Colonic mucosa (tissue), 4 donors: Measurements from ENCODE around the gene TUG1. TPM values are rescaled to one million over a fixed set of nuclear protein-coding genes. Genes with fewer than 3 reads are reported as not detected.

ENCODE experiments used
- DNase-seq: peaks from one replicate; pipeline ENCODE4 v3.0.0-alpha.2; 2020
- H3K27ac ChIP-seq: fragments of 200-600 bp; one replicate; pipeline ENCODE4 v1.8.0; 2021
- H3K27me3 ChIP-seq: fragments of 200-600 bp; one replicate; pipeline ENCODE4 v1.8.0; 2021
- H3K36me3 ChIP-seq: fragments of 200-600 bp; one replicate; pipeline ENCODE4 v1.8.0; 2021
- H3K4me1 ChIP-seq: fragments of 200-600 bp; one replicate; pipeline ENCODE4 v1.8.0; 2021; ENCODE audit warnings: mild to moderate bottlenecking
- H3K4me3 ChIP-seq: fragments of 200-600 bp; one replicate; pipeline ENCODE4 v1.8.0; 2021
- H3K9ac ChIP-seq, 2 donors: one replicate each; pipeline ENCODE4 v1.7.0; 2013; ENCODE audit warnings: control low read depth in 2 of 2, low read depth in 2 of 2, low read length in 2 of 2
- H3K9me3 ChIP-seq: fragments of 200-600 bp; one replicate; pipeline ENCODE4 v1.8.0; 2021
- CTCF ChIP-seq: fragments of 200-600 bp; IDR thresholded peaks from one replicate; pipeline ENCODE4 v1.8.0; 2022; ENCODE audit warnings: antibody characterized with exemption, mild to moderate bottlenecking
- intact Hi-C: fragments of 100-400 bp; cut with DNase I; formaldehyde crosslinking; loops from one replicate; pipeline ENCODE4 v1.14.1; 2022
- total RNA-seq, 2 donors: library from RNA; stranded (reverse); fragmentation: NEBNext Ultra II Directional in 1 of 2; extraction: Animal tissue kit (Norgen Biotek cat#: 25700) in 1 of 2; gene quantifications; one replicate each; pipeline ENCODE4 v1.2.1, GENCODE V29; 2021
- donor health status: healthy.
- donor health status: DM: no; HTN: no; CAD: no.
- donor health status: DM: no; HTN: no; CAD: no.

Gene TUG1
- total RNA-seq, 2 donors from 2014 or later: 63.0 to 66.6 TPM

GRCh38 chr22:30953206-30953605, 15.9 kb upstream of the TUG1 start:
- H3K27ac ChIP-seq: no peak overlapping the region
- intact Hi-C loops: no loop called here
- TF ChIP-seq CTCF: no peak
- H3K4me1 ChIP-seq: no peaks in the 10 kb centered on the region
- H3K9me3 ChIP-seq: no peaks in the 10 kb centered on the region
- no peaks in the 10 kb centered on the region for H3K27me3 ChIP-seq
- peaks cover 7% of the 10 kb centered on the region for H3K36me3 ChIP-seq
- no peak overlapping the region for H3K4me3 ChIP-seq
- no peak overlapping the region for H3K9ac ChIP-seq
- DNase-seq: no peak

- Histone ChIP-seq H3K4me1 (no peaks in the 10 kb centered on the region), H3K9ac (no peak overlapping the region), H3K36me3 (peaks cover 7% of the 10 kb centered on the region), H3K9me3 (no peaks in the 10 kb centered on the region), H3K27ac (no peak overlapping the region), H3K4me3 (no peak overlapping the region), H3K27me3 (no peaks in the 10 kb centered on the region)
- no peak for DNase-seq
- TF ChIP-seq CTCF: no peak
- intact Hi-C loops: no loop called here
These were observed 13.9 kb upstream of the TUG1 start for GRCh38 chr22:30955153-30955552.

GRCh38 chr22:30964858-30965257, 4.2 kb upstream of the TUG1 start:
- no peak for TF ChIP-seq CTCF
- no peaks in the 10 kb centered on the region for H3K27me3 ChIP-seq
- no peaks in the 10 kb centered on the region for H3K4me1 ChIP-seq
- no peaks in the 10 kb centered on the region for H3K36me3 ChIP-seq
- no peak overlapping the region for H3K27ac ChIP-seq
- H3K9me3 ChIP-seq: no peaks in the 10 kb centered on the region
- intact Hi-C loops: loop anchor here (5.0 kb wide), 1 partner anchor 117 kb away; the partner anchor contains the start of gene SMTN
- no peak for DNase-seq
- H3K9ac ChIP-seq: no peak overlapping the region
- H3K4me3 ChIP-seq: no peak overlapping the region

- Histone ChIP-seq H3K9me3 (peaks cover 4% of the 10 kb centered on the region), H3K27me3 (no peaks in the 10 kb centered on the region), H3K4me1 (peaks cover 8% of the 10 kb centered on the region), H3K36me3 (peaks cover under 1% of the 10 kb centered on the region), H3K4me3 (peak within 1 kb of the TSS; percentile 68), H3K27ac (peak within 1 kb of the TSS; percentile 91), H3K9ac (peak within 1 kb of the TSS; percentile 71 to 79)
- DNase-seq: peak; percentile 76
- TF ChIP-seq CTCF: no peak
- intact Hi-C loops: loop anchor here (5.0 kb wide), 1 partner anchor 114 kb away; the partner anchor contains the start of gene SMTN
These were observed 796 bp upstream of the TUG1 start, which contains the start of gene MORC2 for GRCh38 chr22:30968015-30968923. Gene MORC2 (minus strand): TSS chr22:30968774. CDS start chr22:30967889, 885 bp downstream.

- H3K9ac ChIP-seq: peak overlapping the region; percentile 71 to 79
- no peak for TF ChIP-seq CTCF
- H3K4me3 ChIP-seq: peak overlapping the region; percentile 68
- intact Hi-C loops: loop anchor here (5.0 kb wide), 1 partner anchor 113 kb away; the partner anchor contains the start of gene SMTN
- DNase-seq: peak; percentile 53
- H3K27me3 ChIP-seq: no peaks in the 10 kb centered on the region
- H3K4me1 ChIP-seq: peaks cover 8% of the 10 kb centered on the region
- peaks cover 14% of the 10 kb centered on the region for H3K36me3 ChIP-seq
- H3K9me3 ChIP-seq: peaks cover 4% of the 10 kb centered on the region
- H3K27ac ChIP-seq: peak overlapping the region; percentile 91
These were observed 679 bp downstream of the TUG1 start for GRCh38 chr22:30969532-30970355.
